CD4-positive, alpha-beta T cell (primary cell): Measurements from ENCODE around the gene CIZ1. TPM values are rescaled to one million over a fixed set of nuclear protein-coding genes. Genes with fewer than 3 reads are reported as not detected.

Experiments used
- ATAC-seq: fragments of 200-7000 bp; cut with Tn5 transposase; one replicate; pipeline ENCODE4 v1.10.0; 2022; ENCODE audit warnings: mild to moderate bottlenecking; ENCODE audit not compliant: poor library complexity
- CTCF ChIA-PET: fragments of 350-600 bp; sonication (Branson Sonifier 250); formaldehyde crosslinking; loops from one replicate; lab custom pipeline; 2021; ENCODE audit warnings: antibody characterized with exemption, inconsistent platforms; lab: Charles Lee
- POLR2A ChIA-PET: fragments of 350-600 bp; sonication (Branson Sonifier 250); formaldehyde crosslinking; loops from one replicate; lab custom pipeline; 2021; ENCODE audit warnings: antibody characterized with exemption, inconsistent platforms; lab: Charles Lee
- DNase-seq, 14 experiments: peaks; one replicate each; pipeline ENCODE4 v3.0.0-alpha.2; 2013 to 2020; ENCODE audit warnings: mixed read lengths in 2 of 14
- H3K27ac ChIP-seq, 2 donors: one replicate each; pipeline versions ENCODE4 v1.5.1 to v1.7.0; 2013; ENCODE audit warnings: low read length in 2 of 2, low read depth in 1 of 2, mild to moderate bottlenecking in 1 of 2
- H3K27me3 ChIP-seq, 2 experiments: 1 replicate in 1 of 2; 2 replicates in 1 of 2; pipeline versions ENCODE4 v1.6.1 to v1.7.0; 2013; ENCODE audit warnings: low read length in 2 of 2, control low read depth in 1 of 2, mild to moderate bottlenecking in 1 of 2, moderate library complexity in 1 of 2; ENCODE audit not compliant: insufficient read depth in 2 of 2, control insufficient read depth in 1 of 2
- H3K36me3 ChIP-seq: one replicate; pipeline ENCODE4 v1.6.1; 2013; ENCODE audit warnings: low read length, control low read depth; ENCODE audit not compliant: insufficient read depth
- H3K4me1 ChIP-seq: one replicate; pipeline ENCODE4 v1.6.1; 2013; ENCODE audit warnings: low read length, control low read depth; ENCODE audit not compliant: insufficient read depth
- H3K4me3 ChIP-seq: one replicate; pipeline ENCODE4 v1.5.1; 2013; ENCODE audit warnings: mild to moderate bottlenecking, low read length, moderate library complexity
- H3K9me3 ChIP-seq, 2 experiments: 1 replicate in 1 of 2; 2 replicates in 1 of 2; pipeline versions ENCODE4 v1.6.1 to v1.7.0; 2013; ENCODE audit warnings: low read length in 2 of 2, mild to moderate bottlenecking in 2 of 2, control low read depth in 1 of 2, moderate library complexity in 1 of 2; ENCODE audit not compliant: control insufficient read depth in 1 of 2, insufficient read depth in 1 of 2
- H3K27ac Mint-ChIP-seq: one replicate; pipeline ENCODE4 v1.8.0; 2020; ENCODE audit warnings: mixed read lengths
- H3K27me3 Mint-ChIP-seq: one replicate; pipeline ENCODE4 v1.8.0; 2021; ENCODE audit warnings: mixed read lengths
- H3K36me3 Mint-ChIP-seq: one replicate; pipeline ENCODE4 v1.8.0; 2021; ENCODE audit warnings: low read depth, mixed read lengths
- H3K4me1 Mint-ChIP-seq: one replicate; pipeline ENCODE4 v1.8.0; 2021; ENCODE audit warnings: low read depth, mixed read lengths
- H3K4me3 Mint-ChIP-seq: one replicate; pipeline ENCODE4 v1.8.0; 2020; ENCODE audit warnings: mild to moderate bottlenecking, mixed read lengths
- H3K9me3 Mint-ChIP-seq: one replicate; pipeline ENCODE4 v1.8.0; 2020; ENCODE audit warnings: mixed read lengths
- intact Hi-C, 2 experiments: fragments of 100-400 bp; cut with DNase I in 1 of 2; cut with micrococcal nuclease in 1 of 2; formaldehyde crosslinking; loops; one replicate each; pipeline versions ENCODE4 v1.15.1 to v1.9.0; 2023 to 2025; cut with DNase I, micrococcal nuclease
- total RNA-seq, 174 experiments: library from RNA in 2 of 174; stranded (reverse) in 2 of 174; gene quantifications; one replicate each; pipeline ENCODE4 v1.2.3 and lab custom pipeline; 2021 to 2026
- TF ChIP-seq, protein P1 (sequence below): fragments of 200-600 bp; IDR thresholded peaks from one replicate; pipeline ENCODE4 v1.8.0; 2022; ENCODE audit warnings: antibody characterized with exemption, mild to moderate bottlenecking

Gene CIZ1
- total RNA-seq, 2 experiments from 2014 or later: 106 to 107 TPM

DNA sequence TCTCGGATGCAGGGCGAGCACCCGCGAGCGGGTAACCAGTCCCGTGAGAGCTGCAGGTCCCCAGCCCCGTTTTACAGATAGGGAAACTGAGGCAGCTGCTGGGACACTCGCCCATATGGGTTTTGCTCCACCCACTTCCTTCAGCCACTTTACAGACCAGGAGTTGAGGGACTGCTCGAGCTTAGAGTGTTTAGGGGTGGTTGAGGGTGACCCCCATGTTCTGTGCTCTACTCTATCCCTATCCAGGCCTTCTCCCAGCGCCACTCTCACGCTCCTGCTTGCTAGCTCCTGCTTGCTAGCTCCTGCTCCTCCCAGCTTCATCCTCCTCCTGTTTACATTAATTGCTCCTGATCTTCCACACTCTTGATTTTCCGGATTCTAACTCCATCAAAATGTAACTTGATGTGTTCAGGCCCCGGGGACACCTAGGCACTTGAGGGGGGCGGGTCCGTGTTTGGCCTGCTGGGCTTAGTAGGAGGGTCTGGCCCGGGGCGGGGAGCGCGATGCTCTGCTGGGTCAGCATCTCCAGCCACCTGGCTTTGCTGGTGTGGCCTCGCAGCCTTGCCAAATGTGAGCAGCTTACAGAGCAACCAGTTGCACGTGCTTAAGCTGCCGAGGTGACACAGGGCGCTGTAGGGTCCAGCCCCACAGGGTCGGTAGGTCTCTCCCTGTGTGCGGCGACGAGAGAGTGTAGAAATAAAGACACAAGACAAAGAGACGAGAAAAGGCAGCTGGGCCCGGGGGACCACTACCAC, 62.4 kb downstream of the CIZ1 start:
- H3K27me3 ChIP-seq: no peaks in the 10 kb centered on the region
- peaks cover 6% of the 10 kb centered on the region for H3K36me3 ChIP-seq
- ChIA-PET CTCF (interaction anchor here (0.6 to 1.7 kb wide), 4 partner anchors 11 to 890 kb away, joined by 3 to 10 read pairs (median 4); partner anchors contain the start of gene BBLN), POLR2A (interaction anchor here (0.6 to 3.6 kb wide), 11 partner anchors 12 to 394 kb away, joined by 3 to 29 read pairs (median 3); partner anchors contain the start of genes BBLN, CIZ1, GOLGA2 and NAIF1)
- peaks cover 3% of the 10 kb centered on the region for H3K27me3 Mint-ChIP-seq
- intact Hi-C loops: loop anchor here (1.0 to 10.0 kb wide), 5 partner anchors 31 to 326 kb away; partner anchors contain the start of genes BBLN (in 2 of the 2), CIZ1 (in 1 of the 2), COQ4 (in 1 of the 2) and FPGS (in 1 of the 2)
- peaks cover 44% of the 10 kb centered on the region for H3K4me1 ChIP-seq
- no peak for ATAC-seq
- peak overlapping the region; percentile 100 for H3K4me3 Mint-ChIP-seq
- peak overlapping the region in 1 of 2 donors; percentile 94 for H3K27ac ChIP-seq
- H3K36me3 Mint-ChIP-seq: peaks cover 13% of the 10 kb centered on the region
- peak in 2 of 14 experiments; percentile 24 to 53 for DNase-seq
- no peaks in the 10 kb centered on the region for H3K9me3 ChIP-seq
- H3K27ac Mint-ChIP-seq: peak overlapping the region; percentile 100
- H3K9me3 Mint-ChIP-seq: no peaks in the 10 kb centered on the region
- TF ChIP-seq, protein P1, sequence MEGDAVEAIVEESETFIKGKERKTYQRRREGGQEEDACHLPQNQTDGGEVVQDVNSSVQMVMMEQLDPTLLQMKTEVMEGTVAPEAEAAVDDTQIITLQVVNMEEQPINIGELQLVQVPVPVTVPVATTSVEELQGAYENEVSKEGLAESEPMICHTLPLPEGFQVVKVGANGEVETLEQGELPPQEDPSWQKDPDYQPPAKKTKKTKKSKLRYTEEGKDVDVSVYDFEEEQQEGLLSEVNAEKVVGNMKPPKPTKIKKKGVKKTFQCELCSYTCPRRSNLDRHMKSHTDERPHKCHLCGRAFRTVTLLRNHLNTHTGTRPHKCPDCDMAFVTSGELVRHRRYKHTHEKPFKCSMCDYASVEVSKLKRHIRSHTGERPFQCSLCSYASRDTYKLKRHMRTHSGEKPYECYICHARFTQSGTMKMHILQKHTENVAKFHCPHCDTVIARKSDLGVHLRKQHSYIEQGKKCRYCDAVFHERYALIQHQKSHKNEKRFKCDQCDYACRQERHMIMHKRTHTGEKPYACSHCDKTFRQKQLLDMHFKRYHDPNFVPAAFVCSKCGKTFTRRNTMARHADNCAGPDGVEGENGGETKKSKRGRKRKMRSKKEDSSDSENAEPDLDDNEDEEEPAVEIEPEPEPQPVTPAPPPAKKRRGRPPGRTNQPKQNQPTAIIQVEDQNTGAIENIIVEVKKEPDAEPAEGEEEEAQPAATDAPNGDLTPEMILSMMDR: no peak
- H3K4me1 Mint-ChIP-seq: peaks cover 42% of the 10 kb centered on the region
- peak overlapping the region; percentile 99 for H3K4me3 ChIP-seq

DNA sequence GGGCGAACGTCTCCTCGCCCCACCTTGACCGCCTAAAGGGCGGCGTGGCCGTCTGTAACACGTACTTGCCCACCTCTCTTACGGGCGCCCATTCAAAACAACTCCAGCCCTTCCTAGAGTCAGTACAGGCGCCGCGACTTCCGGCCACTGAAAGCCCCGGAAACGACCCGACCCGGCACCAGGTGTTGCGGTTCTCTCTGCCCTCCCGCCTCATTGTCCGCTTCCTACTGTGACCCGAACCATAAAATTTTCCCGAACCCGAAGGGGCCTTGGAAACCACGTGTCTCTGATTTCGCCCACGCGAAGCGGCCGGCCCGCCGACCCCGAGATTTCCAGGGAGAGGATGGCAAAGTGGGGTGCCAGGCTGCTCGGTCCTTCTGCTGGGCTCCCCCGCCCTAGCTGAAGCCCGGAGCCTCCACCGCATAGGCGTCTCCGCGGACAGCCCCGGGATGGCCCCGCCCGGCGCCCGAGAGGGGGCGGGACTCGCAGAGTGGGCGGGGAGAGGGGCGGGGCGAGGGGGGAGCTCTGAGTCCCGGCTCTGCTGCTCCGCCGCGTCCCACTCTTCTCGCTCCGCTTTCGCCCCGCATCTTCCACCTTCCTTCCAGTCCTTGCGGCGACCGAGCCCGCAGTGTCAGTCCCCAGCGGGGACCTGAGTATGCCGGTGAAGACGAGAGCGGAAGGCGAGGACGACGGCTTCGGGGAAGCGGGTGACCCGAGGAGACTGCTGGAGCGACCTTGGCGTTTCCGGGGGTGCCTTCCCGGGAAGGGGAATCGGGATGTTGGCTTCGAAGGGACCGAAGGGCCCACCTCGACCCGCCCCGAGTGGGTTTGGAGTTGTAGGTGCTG, 63.2 kb downstream of the CIZ1 start:
- ChIA-PET CTCF (interaction anchor here (0.6 to 1.7 kb wide), 4 partner anchors 10 to 891 kb away, joined by 3 to 10 read pairs (median 4); partner anchors contain the start of gene BBLN), POLR2A (interaction anchor here (0.6 to 3.6 kb wide), 13 partner anchors 11 to 393 kb away, joined by 3 to 29 read pairs (median 3); partner anchors contain the start of genes BBLN, CIZ1, GOLGA2 and NAIF1)
- H3K27ac ChIP-seq: peak overlapping the region; percentile 94 to 97
- peak overlapping the region; percentile 100 for H3K27ac Mint-ChIP-seq
- no peaks in the 10 kb centered on the region for H3K27me3 ChIP-seq
- peaks cover 20% of the 10 kb centered on the region for H3K36me3 Mint-ChIP-seq
- H3K4me3 ChIP-seq: peak overlapping the region; percentile 99
- peaks cover 42% of the 10 kb centered on the region for H3K4me1 Mint-ChIP-seq
- TF ChIP-seq, protein P1: no peak
- intact Hi-C loops: loop anchor here (1.0 to 10.0 kb wide), 6 partner anchors 11 to 325 kb away; partner anchors contain the start of genes BBLN (in 2 of the 2), CIZ1 (in 1 of the 2), COQ4 (in 1 of the 2) and FPGS (in 1 of the 2)
- H3K9me3 ChIP-seq: no peaks in the 10 kb centered on the region
- ATAC-seq: peak; percentile 79
- peaks cover 14% of the 10 kb centered on the region for H3K36me3 ChIP-seq
- peak overlapping the region; percentile 100 for H3K4me3 Mint-ChIP-seq
- H3K27me3 Mint-ChIP-seq: peaks cover 3% of the 10 kb centered on the region
- H3K4me1 ChIP-seq: peaks cover 44% of the 10 kb centered on the region
- no peaks in the 10 kb centered on the region for H3K9me3 Mint-ChIP-seq
- DNase-seq: peak; percentile 69 to 94 (median 84)
